ENCODE results near the gene ERICH2.

The ERICH2 gene

GRCh38 chr2:170817093-170818035 lies 47.2 kb downstream of the ERICH2 start:
- no peak for DNase-seq (ENCODE audit: low spot score)

- no peak for DNase-seq (ENCODE audit: low spot score)
Observed at GRCh38 chr2:170818036-170818751, 48.0 kb downstream of the ERICH2 start.

- no peak for DNase-seq (ENCODE audit: low spot score)
Observed at GRCh38 chr2:170818752-170819470, 48.7 kb downstream of the ERICH2 start.

- no peak for DNase-seq (ENCODE audit: low spot score)
Observed at GRCh38 chr2:170819680-170820664, 49.8 kb downstream of the ERICH2 start.

GRCh38 chr2:170820757-170821530 lies 50.8 kb downstream of the ERICH2 start:
- DNase-seq (ENCODE audit: low spot score) = no peak

- DNase-seq (ENCODE audit: low spot score) = no peak
Observed at GRCh38 chr2:170821531-170822289, 51.5 kb downstream of the ERICH2 start.

GRCh38 chr2:170822290-170823087 lies 52.3 kb downstream of the ERICH2 start:
- no peak for DNase-seq (ENCODE audit: low spot score)

- no peak for DNase-seq (ENCODE audit: low spot score)
Observed at GRCh38 chr2:170823088-170823897, 53.1 kb downstream of the ERICH2 start.

- DNase-seq (ENCODE audit: low spot score) = no peak
Observed at GRCh38 chr2:170823898-170824215, 53.7 kb downstream of the ERICH2 start.

GRCh38 chr2:170824526-170825015 lies 54.4 kb downstream of the ERICH2 start:
- no peak for DNase-seq (ENCODE audit: low spot score)

- DNase-seq (ENCODE audit: low spot score) = no peak
Observed at GRCh38 chr2:170827841-170828532, 57.8 kb downstream of the ERICH2 start.

- DNase-seq (ENCODE audit: low spot score) = no peak
Observed at GRCh38 chr2:170828533-170828916, 58.3 kb downstream of the ERICH2 start.

GRCh38 chr2:170829036-170829435 lies 58.9 kb downstream of the ERICH2 start:
- DNase-seq (ENCODE audit: low spot score) = no peak

- DNase-seq (ENCODE audit: low spot score) = no peak
Observed at GRCh38 chr2:170830166-170830565, 60.0 kb downstream of the ERICH2 start.

GRCh38 chr2:170831115-170831514 lies 60.9 kb downstream of the ERICH2 start:
- no peak for DNase-seq (ENCODE audit: low spot score)

- no peak for DNase-seq (ENCODE audit: low spot score)
Observed at GRCh38 chr2:170836027-170836426, 65.8 kb downstream of the ERICH2 start.

- no peak for DNase-seq (ENCODE audit: low spot score)
Observed at GRCh38 chr2:170840717-170841210, 70.6 kb downstream of the ERICH2 start.
